HepG2 (cell line): Measurements from ENCODE around the gene TOMM22. TPM values are rescaled to one million over a fixed set of nuclear protein-coding genes. Genes with fewer than 3 reads are reported as not detected.

Experiments used
- ATAC-seq: fragments of 200-7000 bp; cut with Tn5 transposase; 3 replicates; pipeline ENCODE4 v1.9.1; 2020; ENCODE audit warnings: mild to moderate bottlenecking, moderate library complexity
- BruUV-seq: library from RNA; stranded (reverse); fragments of 400-500 nt; replicated peaks from 2 replicates; lab custom pipeline; 2021; lab: Mats Ljungman, UMichigan
- CTCF ChIA-PET: fragments of 300-600 bp; formaldehyde crosslinking; extraction: SDS; loops from one replicate; lab custom pipeline; 2021; ENCODE audit warnings: low total read pairs, inconsistent platforms, low intra/inter-chr PET ratio; lab: Yijun Ruan, JAX
- POLR2A ChIA-PET: fragments of 350-600 bp; sonication (Branson Sonifier 250); formaldehyde crosslinking; loops from one replicate; lab custom pipeline; 2020; ENCODE audit warnings: antibody characterized with exemption, inconsistent platforms; lab: Yijun Ruan, JAX
- DNase-seq: peaks from one replicate; pipeline ENCODE4 v3.0.0-alpha.2; 2015; ENCODE audit warnings: low spot score
- FAIRE-seq: peaks from 3 replicates; lab custom pipeline; 2011; peaks lifted over from hg19 to GRCh38; lab: Jason Lieb, UNC
- H2AFZ ChIP-seq: one replicate; pipeline ENCODE4 v1.6.1; 2011; ENCODE audit warnings: low read length, inconsistent platforms
- H3K27ac ChIP-seq: fragments of 300-600 bp; 3 replicates; pipeline ENCODE4 v1.8.0; 2011; ENCODE audit warnings: mixed run types, mild to moderate bottlenecking, mixed read lengths, low read length, inconsistent platforms; ENCODE audit not compliant: insufficient read depth; ENCODE audit errors: extremely low read length
- H3K27me3 ChIP-seq, 2 experiments: fragments of 200-600 bp in 1 of 2; 2 replicates in 1 of 2; 3 replicates in 1 of 2; pipeline versions ENCODE4 v1.6.0 to v1.8.0; 2011; ENCODE audit warnings: low read length in 2 of 2, mild to moderate bottlenecking in 2 of 2, moderate library complexity in 2 of 2, inconsistent platforms in 1 of 2; ENCODE audit not compliant: insufficient read depth in 2 of 2, control insufficient read depth in 1 of 2
- H3K36me3 ChIP-seq, 2 experiments: fragments of 200-600 bp in 1 of 2; replicated peaks in 1 of 2; 2 replicates in 1 of 2; 3 replicates in 1 of 2; pipeline versions ENCODE4 v1.5.1 to v1.8.0; 2011; ENCODE audit warnings: low read length in 2 of 2, inconsistent platforms in 1 of 2; ENCODE audit not compliant: insufficient read depth in 2 of 2, control insufficient read depth in 1 of 2
- H3K4me1 ChIP-seq: 2 replicates; pipeline ENCODE4 v1.5.1; 2012; ENCODE audit warnings: low read length, inconsistent platforms; ENCODE audit not compliant: insufficient read depth
- H3K4me2 ChIP-seq: 2 replicates; pipeline ENCODE4 v1.6.0; 2011; ENCODE audit warnings: low read depth, low read length, inconsistent platforms
- H3K4me3 ChIP-seq, 3 experiments: fragments of 200-600 bp in 1 of 3; sonication (generic), shearing (Covaris generic) in 1 of 3; replicated peaks in 1 of 3; 2 replicates each; pipeline ENCODE4 v1.5.1; 2011 to 2016; ENCODE audit warnings: low read length in 3 of 3, inconsistent platforms in 2 of 3, low read depth in 2 of 3, mild to moderate bottlenecking in 2 of 3, control low read depth in 1 of 3, mixed read lengths in 1 of 3; ENCODE audit not compliant: insufficient read depth in 1 of 3
- H3K79me2 ChIP-seq: one replicate; pipeline ENCODE4 v1.6.1; 2011; ENCODE audit warnings: low read length, inconsistent platforms; ENCODE audit not compliant: insufficient read depth
- H3K9ac ChIP-seq: 2 replicates; pipeline ENCODE4 v1.6.0; 2011; ENCODE audit warnings: mild to moderate bottlenecking, low read depth, low read length, inconsistent platforms; ENCODE audit not compliant: insufficient read depth
- H3K9me3 ChIP-seq: 2 replicates; pipeline ENCODE4 v1.5.1; 2012; ENCODE audit warnings: mild to moderate bottlenecking, low read length
- H4K20me1 ChIP-seq: 2 replicates; pipeline ENCODE4 v1.6.0; 2011; ENCODE audit warnings: inconsistent platforms, mild to moderate bottlenecking, low read length, moderate library complexity; ENCODE audit not compliant: insufficient read depth
- MBD4 ChIP-seq: IDR thresholded peaks from 2 replicates; pipeline ENCODE4 v1.6.1; 2012; ENCODE audit warnings: low read length, inconsistent platforms, borderline replicate concordance
- ZBTB3 ChIP-seq: sonication (generic); formaldehyde crosslinking; IDR thresholded peaks from 2 replicates; pipeline ENCODE4 v1.4.0; 2020; ENCODE audit warnings: low read depth, mild to moderate bottlenecking, moderate library complexity, missing genetic modification reagents, borderline replicate concordance
- ZNF451 ChIP-seq: sonication (generic); formaldehyde crosslinking; IDR thresholded peaks from 2 replicates; pipeline ENCODE4 v1.5.0; 2020; ENCODE audit warnings: mild to moderate bottlenecking, missing genetic modification reagents
- WGBS: methylation state at CpG from one replicate; pipeline ENCODE4 v1.1.6; 2017; ENCODE audit warnings: low lambda C conversion rate; 5-methylcytosine and 5-hydroxymethylcytosine counted together
- in situ Hi-C: cut with HindIII; loops from 2 replicates; pipeline ENCODE4 v1.10.0; 2017; ENCODE audit warnings: low pct_unique_long_range_greater_than_20kb; ENCODE audit not compliant: extremely low pct_ligation_motif_present
- intact Hi-C: fragments of 100-400 bp; cut with micrococcal nuclease; formaldehyde crosslinking; loops from one replicate; pipeline ENCODE4 v1.10.0; 2022; ENCODE audit not compliant: unreplicated experiment
- polyA plus RNA-seq, 8 experiments: library from polyadenylated mRNA; depleted of rRNA in 3 of 8; stranded (reverse) in 7 of 8; unstranded in 1 of 8; fragments of >200 nt; fragmentation: Illumina TruSeq in 4 of 8; extraction: Trizol in 4 of 8; gene quantifications; 2 replicates each; pipeline versions ENCODE4 v1.2.1 to v1.2.3, GENCODE V29; 2011 to 2016; ENCODE audit warnings: low read depth in 4 of 8, missing spikeins in 1 of 8, mixed read lengths in 1 of 8; ENCODE audit not compliant: insufficient read depth in 1 of 8
- total RNA-seq, 5 experiments: library from RNA; depleted of rRNA; stranded (reverse); fragments of >200 nt; fragmentation: Illumina TruSeq; extraction: Trizol; gene quantifications; 2 replicates each; pipeline ENCODE4 v1.2.3, GENCODE V29; 2016; ENCODE audit warnings: low read depth in 1 of 5
- TF ChIP-seq, protein P1 (sequence below): sonication (generic); formaldehyde crosslinking; IDR thresholded peaks from 2 replicates; pipeline ENCODE4 v1.5.0; 2020; ENCODE audit warnings: mild to moderate bottlenecking, missing genetic modification reagents, moderate library complexity
- TF ChIP-seq, protein P2 (sequence below): sonication (generic); formaldehyde crosslinking; IDR thresholded peaks from 2 replicates; pipeline ENCODE4 v1.4.0; 2020; ENCODE audit warnings: missing genetic modification reagents

TOMM22 gene
- total and polyA plus RNA-seq, 2 of the 13 experiments (the other 11 are each of a cell fraction or from before 2014, with no cell fraction given), result 46.9 to 118 TPM

DNA sequence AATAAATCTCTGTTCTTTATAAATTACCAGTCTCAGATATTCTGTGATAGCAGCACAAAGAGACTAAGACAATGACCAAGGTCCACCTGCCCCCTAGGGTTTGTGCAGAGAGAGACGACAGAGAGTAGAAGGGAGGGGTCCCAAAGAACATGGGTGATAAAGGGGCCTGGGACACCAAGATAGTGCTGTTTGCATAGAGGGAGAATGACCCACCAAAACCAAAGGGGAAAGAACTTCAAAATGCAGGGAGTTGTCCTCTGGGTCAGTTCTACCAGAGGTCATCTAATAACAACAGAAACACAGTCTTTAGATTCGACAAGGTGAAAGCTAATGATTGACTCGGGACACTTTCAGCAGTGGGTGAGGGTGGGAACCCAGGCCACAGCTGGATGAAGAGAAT, 49.2 kb upstream of the TOMM22 start (continued):
- TF ChIP-seq, protein P1, sequence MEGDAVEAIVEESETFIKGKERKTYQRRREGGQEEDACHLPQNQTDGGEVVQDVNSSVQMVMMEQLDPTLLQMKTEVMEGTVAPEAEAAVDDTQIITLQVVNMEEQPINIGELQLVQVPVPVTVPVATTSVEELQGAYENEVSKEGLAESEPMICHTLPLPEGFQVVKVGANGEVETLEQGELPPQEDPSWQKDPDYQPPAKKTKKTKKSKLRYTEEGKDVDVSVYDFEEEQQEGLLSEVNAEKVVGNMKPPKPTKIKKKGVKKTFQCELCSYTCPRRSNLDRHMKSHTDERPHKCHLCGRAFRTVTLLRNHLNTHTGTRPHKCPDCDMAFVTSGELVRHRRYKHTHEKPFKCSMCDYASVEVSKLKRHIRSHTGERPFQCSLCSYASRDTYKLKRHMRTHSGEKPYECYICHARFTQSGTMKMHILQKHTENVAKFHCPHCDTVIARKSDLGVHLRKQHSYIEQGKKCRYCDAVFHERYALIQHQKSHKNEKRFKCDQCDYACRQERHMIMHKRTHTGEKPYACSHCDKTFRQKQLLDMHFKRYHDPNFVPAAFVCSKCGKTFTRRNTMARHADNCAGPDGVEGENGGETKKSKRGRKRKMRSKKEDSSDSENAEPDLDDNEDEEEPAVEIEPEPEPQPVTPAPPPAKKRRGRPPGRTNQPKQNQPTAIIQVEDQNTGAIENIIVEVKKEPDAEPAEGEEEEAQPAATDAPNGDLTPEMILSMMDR, result 0 out of 2 replicates have a peak, but pooled peaks have one; percentile 23

DNA sequence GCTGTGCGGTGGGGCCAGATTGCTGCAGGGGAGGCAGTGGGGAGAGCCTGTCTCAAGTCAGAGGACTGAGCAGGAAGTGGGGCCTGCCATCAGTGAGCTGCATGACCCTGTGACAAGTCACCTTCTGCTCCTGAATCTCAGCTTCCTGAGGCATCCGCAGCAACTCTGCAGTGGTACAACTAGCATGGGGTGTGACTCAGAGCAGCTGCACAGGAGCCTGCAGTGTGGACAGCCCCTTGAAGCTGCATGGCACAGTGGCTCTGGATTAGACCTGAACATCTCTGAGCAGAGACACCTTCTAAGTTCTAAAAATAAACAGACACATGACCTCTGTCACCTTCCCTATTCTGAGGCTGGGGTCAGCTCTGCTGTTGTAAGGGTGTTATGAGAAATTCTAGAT, 43.5 kb upstream of the TOMM22 start:
- intact Hi-C loops, result no loop called here
- no peaks in the 10 kb centered on the region for H3K79me2 ChIP-seq
- no peak overlapping the region for H3K4me2 ChIP-seq
- BruUV-seq, result no TSS peak
- no peaks in the 10 kb centered on the region for H4K20me1 ChIP-seq
- TF ChIP-seq MBD4 (no peak), ZNF451 (CRISPR knock-in tag) (no peak), ZBTB3 (CRISPR knock-in tag) (no peak)
- TF ChIP-seq, protein P2, sequence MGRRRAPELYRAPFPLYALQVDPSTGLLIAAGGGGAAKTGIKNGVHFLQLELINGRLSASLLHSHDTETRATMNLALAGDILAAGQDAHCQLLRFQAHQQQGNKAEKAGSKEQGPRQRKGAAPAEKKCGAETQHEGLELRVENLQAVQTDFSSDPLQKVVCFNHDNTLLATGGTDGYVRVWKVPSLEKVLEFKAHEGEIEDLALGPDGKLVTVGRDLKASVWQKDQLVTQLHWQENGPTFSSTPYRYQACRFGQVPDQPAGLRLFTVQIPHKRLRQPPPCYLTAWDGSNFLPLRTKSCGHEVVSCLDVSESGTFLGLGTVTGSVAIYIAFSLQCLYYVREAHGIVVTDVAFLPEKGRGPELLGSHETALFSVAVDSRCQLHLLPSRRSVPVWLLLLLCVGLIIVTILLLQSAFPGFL (CRISPR knock-in tag), result no peak
- ATAC-seq (no peak), DNase-seq (no peak), FAIRE-seq (no peak)
- no peak overlapping the region for H2AFZ ChIP-seq
- POLR2A ChIA-PET, result interaction anchor here (1.3 kb wide), 1 partner anchor 44 kb away, joined by 3 read pairs; the partner anchor contains the start of gene TOMM22
- CTCF ChIA-PET, result no interaction called here
- no peak overlapping the region for H3K9ac ChIP-seq
- no peaks in the 10 kb centered on the region for H3K9me3 ChIP-seq
- WGBS, result 94% methylated on average over 1 of the region's 2 CpGs
- no peak overlapping the region for H3K27ac ChIP-seq
- H3K27me3 ChIP-seq, result no peaks in the 10 kb centered on the region
- no peak overlapping the region for H3K4me3 ChIP-seq
- in situ Hi-C loops, result no loop called here
- H3K36me3 ChIP-seq, result no peaks in the 10 kb centered on the region
- peaks cover 13% of the 10 kb centered on the region for H3K4me1 ChIP-seq
